COLO668 (cell line): ENCODE results near the gene HIGD1C.
"Not testable (repeated sequence)": the region's sequence is repeated elsewhere in the genome, so short reads cannot be mapped to it uniquely, and the experiment has no call there.

Source experiments
- DNase-seq: peaks from one replicate; lab custom pipeline; 2025; ENCODE audit not compliant: unreplicated experiment; lab: John Stamatoyannopoulos, UW

Gene HIGD1C

GRCh38 chr12:50933459-50934124, 18.8 kb upstream of the HIGD1C start:
- no peak for DNase-seq

DNA sequence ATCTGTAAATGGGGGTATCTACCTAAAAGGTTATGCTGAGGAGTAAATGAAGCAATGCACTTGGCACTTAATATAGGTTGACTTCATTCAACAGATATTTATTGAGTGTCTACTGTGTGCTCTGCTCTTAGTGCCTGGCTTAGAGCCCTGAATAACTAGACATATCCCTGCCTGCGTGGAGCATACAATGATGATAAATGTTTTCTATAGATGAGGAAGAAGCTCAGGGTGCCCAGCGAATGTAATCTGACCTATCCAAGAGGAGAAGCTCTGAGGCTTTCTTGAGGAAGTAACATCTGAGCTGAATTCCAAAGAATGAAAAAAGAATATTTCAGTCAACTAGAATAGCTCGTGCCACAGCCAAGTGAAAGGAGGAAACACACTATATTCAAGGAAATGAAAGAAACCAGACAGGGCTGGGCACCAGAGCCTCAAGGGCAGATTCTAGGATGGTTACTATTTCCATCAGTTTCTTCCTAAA, 17.9 kb upstream of the HIGD1C start:
- no peak for DNase-seq

GRCh38 chr12:50934981-50935807, 17.1 kb upstream of the HIGD1C start:
- DNase-seq = no peak

- no peak for DNase-seq
Observed at GRCh38 chr12:50936821-50937530, 15.4 kb upstream of the HIGD1C start.

- DNase-seq = no peak
Observed at GRCh38 chr12:50937653-50938052, 14.7 kb upstream of the HIGD1C start.

DNA sequence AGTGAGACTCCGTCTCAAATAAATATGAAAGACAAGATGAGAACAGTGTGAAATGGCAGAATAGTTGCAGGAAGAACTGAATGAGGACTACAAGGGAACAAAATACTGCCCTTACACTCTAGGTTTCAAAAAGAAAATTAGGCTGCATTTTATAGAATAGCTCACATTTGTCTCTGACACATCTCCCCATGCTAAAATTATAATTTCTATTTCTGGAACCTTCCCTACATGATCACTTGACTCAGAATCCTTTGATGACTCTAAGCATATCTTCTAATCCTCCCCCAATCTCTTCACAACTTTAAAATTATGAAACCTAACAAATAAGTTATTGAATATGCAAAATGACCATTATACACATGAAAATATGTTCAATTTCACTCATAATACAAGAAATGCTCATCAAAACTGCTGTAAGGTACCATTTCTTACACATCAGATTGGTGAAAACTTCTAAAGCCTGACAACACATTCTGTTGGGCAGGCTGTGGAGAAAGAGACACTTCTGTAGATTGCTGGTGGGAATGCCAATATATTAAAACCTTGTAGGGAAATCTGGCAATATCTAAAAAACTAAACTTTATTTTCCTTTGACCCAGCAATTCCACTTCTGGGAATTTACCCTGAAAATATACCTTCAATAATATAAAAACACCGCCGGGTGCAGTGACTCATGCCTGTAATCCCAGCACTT, 4.3 kb upstream of the HIGD1C start:
- no peak for DNase-seq

GRCh38 chr12:50948798-50949197, 3.5 kb upstream of the HIGD1C start:
- no peak for DNase-seq

DNA sequence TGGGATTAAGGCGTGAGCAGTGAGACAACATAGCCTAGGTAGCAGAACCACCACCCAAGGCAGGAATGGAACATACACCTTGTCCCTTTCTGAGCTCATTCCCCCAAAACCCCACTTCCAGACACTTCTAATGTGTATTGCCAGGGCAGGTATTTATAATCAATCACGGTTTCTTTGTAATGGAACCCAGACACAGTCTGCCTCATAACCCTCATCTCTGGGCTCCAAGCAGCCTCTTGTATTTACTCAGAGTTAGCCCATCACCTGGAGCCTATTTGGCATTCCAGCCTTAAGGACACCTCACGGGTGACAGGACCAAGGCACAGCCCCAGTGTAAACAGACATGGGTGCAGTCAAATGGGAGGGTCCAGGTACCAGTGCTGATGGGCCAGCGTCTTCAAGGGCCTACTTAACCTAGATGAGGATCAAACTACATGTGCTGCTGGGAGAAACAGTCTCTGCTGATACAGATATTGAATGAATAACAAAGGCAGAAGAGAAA, 2.5 kb upstream of the HIGD1C start:
- DNase-seq = no peak

DNA sequence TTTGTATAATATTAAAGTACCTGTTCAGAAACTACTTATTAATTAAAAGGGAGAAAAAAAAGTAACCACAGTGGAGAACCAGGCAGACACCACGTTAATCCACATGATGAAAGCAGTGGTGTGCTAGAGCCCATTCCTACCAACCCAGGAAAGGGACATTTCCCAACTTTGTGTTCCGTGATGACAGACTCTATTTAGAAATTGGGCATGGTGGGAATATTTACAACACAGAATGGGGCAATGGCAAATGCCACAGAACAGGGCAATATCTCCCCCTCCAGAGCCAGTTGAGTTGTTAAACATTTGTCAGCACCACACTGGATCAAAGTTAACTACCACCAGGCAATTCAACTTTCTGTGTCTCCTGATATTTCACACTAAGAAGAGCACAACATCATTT, 1.2 kb upstream of the HIGD1C start:
- no peak for DNase-seq

DNA sequence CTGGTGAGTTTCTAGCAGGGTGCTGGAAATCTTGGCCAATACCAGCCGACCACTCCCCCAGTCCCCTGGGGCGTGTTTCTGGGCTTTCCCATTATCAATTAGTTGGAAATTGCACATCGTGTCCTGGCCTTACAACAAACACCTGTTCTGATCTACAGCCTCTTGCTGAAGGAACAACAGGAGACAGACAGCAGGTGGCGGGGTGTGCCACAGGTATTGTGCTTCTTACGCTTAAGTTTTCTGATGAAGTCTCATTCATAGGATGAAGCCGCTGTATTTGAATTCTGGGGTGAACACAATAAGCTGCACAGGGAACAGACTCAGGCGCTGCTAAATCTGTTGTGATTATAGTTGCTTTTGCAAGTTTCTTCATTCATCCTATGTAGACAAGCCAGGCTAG, 703 bp downstream of the HIGD1C start:
- no peak for DNase-seq

DNA sequence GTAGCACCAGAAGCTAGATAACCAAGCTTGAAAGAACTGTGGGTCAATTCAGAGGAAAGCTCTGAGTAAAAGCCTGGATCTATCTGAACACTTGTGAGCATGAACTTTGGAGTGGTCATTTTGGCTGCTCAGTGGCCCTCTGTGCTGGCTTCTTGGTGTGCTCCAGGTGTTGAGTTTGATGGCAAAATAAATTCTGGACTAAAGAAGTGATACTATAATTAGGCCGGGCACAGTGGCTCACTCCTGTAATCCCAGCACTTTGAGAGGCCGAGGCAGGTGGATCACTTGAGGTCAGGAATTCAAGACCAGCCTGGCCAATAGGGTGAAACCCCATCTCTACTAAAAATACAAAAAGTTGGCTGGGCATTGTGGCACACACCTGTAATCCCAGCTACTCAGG, 2.4 kb downstream of the HIGD1C start:
- DNase-seq = not testable (repeated sequence)

- no peak for DNase-seq
Observed at GRCh38 chr12:50955288-50955687, 2.9 kb downstream of the HIGD1C start.

GRCh38 chr12:50955697-50956096, 3.4 kb downstream of the HIGD1C start:
- no peak for DNase-seq

DNA sequence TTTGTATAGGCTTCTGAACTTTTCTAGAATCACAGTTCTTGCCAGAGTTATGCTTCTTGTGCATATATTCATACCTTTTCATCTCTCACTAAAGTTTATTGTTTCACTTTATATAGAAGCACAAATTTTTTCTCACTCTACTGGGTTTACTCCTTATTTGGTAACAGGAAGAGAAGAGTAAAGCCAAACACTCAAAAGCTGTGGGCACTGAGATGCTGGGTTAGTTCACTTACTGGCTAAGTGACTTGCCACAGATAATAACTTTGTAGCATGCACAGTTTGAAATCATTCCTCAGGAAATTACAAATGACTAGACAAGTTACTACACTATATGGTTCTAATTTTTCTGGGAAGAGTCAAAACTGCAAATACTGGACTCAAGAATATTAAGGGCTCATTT, 7.8 kb downstream of the HIGD1C start:
- DNase-seq = no peak

GRCh38 chr12:50961708-50962107, 9.4 kb downstream of the HIGD1C start:
- DNase-seq = no peak

GRCh38 chr12:50964432-50964831, 12.1 kb downstream of the HIGD1C start:
- DNase-seq = no peak

DNA sequence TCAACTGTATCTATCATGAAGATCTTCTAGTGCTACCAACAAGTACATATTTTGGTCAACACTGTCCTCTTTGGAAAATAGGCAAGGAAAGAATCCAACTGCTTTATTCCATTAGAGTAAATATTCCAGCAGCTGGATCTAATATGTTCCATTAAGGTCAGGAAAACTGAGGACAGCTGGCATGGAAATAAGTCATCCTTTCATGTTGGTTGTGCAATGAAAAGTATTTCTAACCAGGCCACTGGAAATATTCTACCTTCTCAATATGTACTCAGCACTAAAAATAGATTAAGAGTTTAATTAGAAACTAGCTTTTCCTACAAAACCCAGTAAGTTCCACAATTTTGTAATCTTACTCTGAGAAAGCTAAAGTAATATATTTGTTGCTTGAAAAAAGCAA, 19.6 kb downstream of the HIGD1C start:
- DNase-seq = no peak

DNA sequence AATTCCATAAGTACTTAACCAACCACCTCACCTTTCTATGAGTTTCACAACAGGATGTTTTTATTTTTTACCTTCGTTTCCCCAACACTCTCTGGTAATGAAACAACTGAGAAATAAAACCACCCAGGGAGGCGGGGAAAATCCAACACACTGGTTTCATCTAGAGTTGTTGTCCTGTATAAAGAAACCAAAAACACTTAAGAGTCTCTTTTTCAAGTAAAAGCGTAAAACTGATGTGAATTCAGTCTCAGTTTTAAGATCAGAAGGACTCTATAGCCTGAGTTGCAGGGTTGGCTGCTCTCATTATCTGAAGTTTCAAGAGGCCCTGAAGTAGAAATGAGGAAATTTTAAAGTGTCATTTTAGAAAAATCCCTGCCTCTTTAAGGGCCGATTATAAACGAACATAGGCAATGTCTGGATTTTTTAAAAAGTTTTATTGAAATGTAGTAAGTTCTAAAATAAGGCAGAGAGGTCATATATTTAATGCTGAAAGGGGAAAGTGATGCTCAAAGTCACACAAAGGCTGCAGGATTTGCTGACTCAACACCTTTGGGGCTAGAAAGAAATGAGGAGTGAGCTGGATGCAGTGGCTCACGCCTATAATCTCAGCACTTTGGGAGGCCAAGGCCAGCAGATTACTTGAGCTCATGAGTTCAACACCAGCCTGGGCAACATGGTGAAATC, 27.2 kb downstream of the HIGD1C start:
- DNase-seq = no peak

- no peak for DNase-seq
Observed at GRCh38 chr12:50980545-50980944, 28.2 kb downstream of the HIGD1C start.
